C4-2B (cell line): ENCODE results near the gene ARHGEF12.

Source experiments
- CTCF ChIP-seq: fragments of 450-650 bp; conservative IDR thresholded peaks from 2 replicates; pipeline ENCODE4 v1.5.1; 2017; ENCODE audit warnings: mild to moderate bottlenecking
- ZFX ChIP-seq: fragments of 450-650 bp; IDR thresholded peaks from 2 replicates; pipeline ENCODE4 v1.6.1; 2017

- no peak for TF ChIP-seq CTCF
- no peak for TF ChIP-seq ZFX
Observed at GRCh38 chr11:120467627-120468026, 131.4 kb downstream of the ARHGEF12 start.
